GM12872 (cell line): ENCODE data around the gene ABHD15.

Experiments
- CTCF ChIP-seq: IDR thresholded peaks from 3 replicates; pipeline ENCODE4 v1.5.1; 2011; ENCODE audit warnings: low read depth, mild to moderate bottlenecking, low read length, moderate library complexity; ENCODE audit not compliant: insufficient read depth

The ABHD15 gene

DNA sequence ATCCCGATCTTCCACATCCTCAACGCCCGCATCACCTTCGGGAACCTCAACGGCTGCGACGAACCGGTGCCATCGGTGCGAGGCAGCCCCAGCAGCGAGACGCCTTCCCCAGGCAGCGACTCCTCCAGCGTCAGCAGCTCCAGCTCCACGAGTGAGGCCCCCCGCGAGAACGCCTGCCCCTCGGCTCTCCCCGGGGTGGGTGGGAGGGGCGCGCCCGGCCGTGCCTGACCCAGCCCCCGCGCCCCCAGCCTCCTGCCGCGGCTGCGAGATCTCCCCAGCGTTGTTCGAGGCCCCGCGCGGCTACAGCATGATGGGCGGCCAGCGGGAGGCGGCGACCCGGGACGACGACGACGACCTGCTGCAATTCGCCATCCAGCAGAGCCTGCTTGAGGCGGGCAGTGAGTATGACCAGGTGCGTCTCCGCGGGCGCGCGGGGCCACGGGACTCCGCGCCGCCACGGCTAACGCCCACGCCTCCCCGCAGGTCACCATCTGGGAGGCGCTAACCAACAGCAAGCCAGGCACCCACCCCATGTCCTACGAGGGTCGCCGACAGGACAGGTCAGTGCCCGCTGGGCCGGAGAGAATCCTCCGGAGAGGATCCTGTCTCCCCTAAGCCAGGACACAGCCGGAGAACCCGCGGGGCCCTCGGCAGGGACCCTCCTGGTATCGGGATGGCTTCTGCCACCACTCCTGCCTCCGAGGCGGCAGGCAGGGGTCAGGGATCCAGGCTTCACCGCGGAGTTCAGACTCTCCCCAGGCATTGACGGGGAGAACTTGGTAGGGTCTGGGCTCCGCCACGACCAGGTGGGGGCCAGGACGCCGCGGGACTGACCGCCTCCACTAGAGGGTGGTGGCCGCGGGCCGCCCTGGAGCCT is 45.8 kb upstream of the ABHD15 start:
- no peak for TF ChIP-seq CTCF

DNA sequence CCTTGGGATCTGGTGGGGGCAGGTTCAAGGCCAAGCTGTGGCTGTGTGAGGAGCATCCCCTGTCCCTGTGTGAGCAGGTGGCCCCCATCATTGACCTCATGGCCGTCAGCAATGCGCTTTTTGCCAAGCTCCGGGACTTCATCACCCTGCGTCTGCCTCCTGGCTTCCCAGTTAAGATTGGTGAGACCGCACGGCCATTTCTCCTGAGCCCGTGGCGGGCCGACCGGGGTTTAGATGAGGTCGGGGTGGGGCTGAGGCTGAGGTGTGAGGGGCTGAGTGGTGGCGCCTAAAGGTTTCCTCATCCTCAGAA is 45.2 kb upstream of the ABHD15 start:
- TF ChIP-seq CTCF: no peak

DNA sequence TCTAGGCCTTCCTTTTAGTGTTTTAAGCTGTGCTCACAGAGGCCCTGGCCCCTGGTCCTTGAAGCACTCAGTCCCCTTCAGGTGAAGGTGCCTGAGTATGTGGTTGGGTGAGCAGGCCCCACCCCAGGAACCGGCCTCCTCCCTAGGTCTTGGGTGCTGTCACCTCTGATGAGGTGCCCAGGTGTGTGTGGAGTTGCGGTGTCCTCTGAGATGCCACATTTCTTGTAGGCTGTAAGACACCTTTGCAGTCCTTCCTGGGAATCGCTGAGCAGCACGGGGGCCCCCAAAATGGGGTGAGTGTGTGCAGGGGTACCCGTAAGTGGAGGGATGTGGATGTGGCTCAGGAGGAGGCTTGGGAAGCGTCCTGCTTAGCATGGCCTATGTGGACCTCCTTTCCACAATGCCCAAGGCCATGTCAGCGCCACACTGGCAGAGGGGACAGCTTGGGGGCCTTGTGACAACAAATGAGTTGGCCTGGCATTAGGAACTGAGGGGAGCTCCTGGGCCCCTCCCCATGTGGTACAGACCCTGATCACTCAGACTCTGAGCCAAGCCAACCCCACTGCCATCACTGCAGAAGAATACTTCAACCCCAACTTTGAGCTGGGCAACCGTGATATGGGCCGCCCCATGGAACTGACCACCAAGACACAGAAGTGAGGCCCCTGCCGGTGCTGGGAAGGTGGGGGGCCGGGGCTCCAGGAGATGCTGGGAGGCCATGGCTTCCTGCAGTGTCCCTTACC is 44.7 kb upstream of the ABHD15 start:
- no peak for TF ChIP-seq CTCF

- TF ChIP-seq CTCF: no peak
Measured at GRCh38 chr17:29610395-29610794, 43.6 kb upstream of the ABHD15 start.

- no peak for TF ChIP-seq CTCF
Measured at GRCh38 chr17:29608986-29609385, 42.1 kb upstream of the ABHD15 start.

DNA sequence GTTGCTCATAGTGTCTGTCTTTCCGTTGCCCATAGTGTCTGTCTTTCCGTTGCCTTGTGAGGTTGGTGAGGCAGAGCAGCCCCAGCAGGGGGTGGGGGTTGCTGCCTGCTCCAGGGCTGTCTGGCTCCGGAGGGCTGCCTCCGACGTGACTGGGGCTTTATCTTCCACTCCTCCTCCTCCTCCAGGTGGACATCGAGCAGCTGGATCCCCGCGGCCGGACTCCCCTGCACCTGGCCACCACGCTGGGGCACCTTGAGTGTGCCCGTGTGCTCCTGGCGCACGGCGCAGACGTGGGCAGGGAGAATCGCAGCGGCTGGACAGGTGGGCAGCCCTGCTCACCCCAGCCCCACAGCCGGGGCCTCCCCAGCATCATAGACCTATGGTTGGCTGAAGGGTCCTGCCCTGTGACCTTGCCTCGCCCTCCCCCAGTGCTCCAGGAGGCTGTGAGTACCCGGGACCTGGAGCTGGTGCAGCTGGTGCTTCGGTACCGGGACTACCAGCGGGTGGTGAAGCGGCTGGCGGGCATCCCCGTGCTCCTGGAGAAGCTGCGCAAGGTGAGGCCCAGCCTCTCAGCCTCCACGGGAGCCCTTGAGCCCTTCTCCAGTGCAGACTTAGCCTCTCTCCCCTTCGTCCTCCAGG is 40.8 kb upstream of the ABHD15 start:
- TF ChIP-seq CTCF: no peak

DNA sequence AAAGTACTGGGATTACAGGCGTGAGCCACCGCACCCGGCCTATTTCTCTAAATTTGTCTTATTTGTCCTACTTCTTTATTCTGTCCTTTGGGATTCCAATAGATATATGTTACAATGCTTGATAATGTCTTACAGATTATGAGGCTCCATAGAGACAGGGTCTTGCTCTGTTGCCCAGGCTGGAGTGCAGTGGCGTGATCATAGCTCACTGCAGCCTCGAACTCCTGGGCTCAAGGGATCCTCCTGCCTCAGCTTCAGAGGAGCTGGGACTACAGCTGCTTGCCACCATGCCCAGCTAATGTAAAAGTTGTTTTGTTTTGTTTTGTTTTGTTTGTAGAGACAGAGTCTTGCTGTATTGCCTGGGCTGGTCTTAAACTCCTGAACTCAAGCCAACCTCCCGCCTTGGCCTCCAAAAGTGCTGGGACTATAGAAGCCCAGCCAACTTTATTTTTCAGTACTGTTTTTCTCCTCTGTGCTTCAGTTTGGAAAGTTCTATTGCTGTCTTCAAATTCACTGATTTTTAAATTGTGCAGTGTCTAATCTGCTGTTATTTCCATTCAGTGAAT is 36.4 kb upstream of the ABHD15 start:
- TF ChIP-seq CTCF: no peak
